A549 (cell line): ENCODE data around the gene PSMB7. TPM values are rescaled to one million over a fixed set of nuclear protein-coding genes. Genes with fewer than 3 reads are reported as not detected.

Source experiments
- ATAC-seq, 2 experiments: fragments of 200-7000 bp in 1 of 2; fragments of >200 bp in 1 of 2; cut with Nextera tagmentation in 1 of 2; cut with Tn5 transposase in 1 of 2; 3 replicates each; pipeline versions ENCODE4 v1.8.0 to v1.9.1; 2018 to 2020; ENCODE audit warnings: mild to moderate bottlenecking in 1 of 2, moderate library complexity in 1 of 2
- CTCF ChIA-PET: fragments of 300-600 bp; sonication (Branson Sonifier 250); formaldehyde crosslinking; extraction: SDS; loops from one replicate; lab custom pipeline; 2021; ENCODE audit warnings: antibody characterized with exemption, inconsistent platforms; lab: Yijun Ruan, JAX
- POLR2A ChIA-PET: fragments of 350-600 bp; formaldehyde crosslinking; extraction: SDS; loops from one replicate; lab custom pipeline; 2021; ENCODE audit warnings: antibody characterized with exemption, inconsistent platforms; lab: Yijun Ruan, JAX
- DNase-seq, 2 experiments: peaks; one replicate each; pipeline versions ENCODE4 v3.0.0 to v3.0.0-alpha.2; 2011 to 2016; ENCODE audit warnings: low read depth in 1 of 2, low spot score in 1 of 2
- FAIRE-seq: peaks from 2 replicates; lab custom pipeline; 2011; peaks lifted over from hg19 to GRCh38; lab: Jason Lieb, UNC
- H3K27ac ChIP-seq, 2 experiments: fragments of >200 bp; sonication (Bioruptor Twin); formaldehyde crosslinking; 3 replicates each; pipeline ENCODE4 v1.5.1; 2016 to 2017
- H3K4me1 ChIP-seq: fragments of >200 bp; sonication (Bioruptor Twin); formaldehyde crosslinking; 3 replicates; pipeline ENCODE4 v1.6.1; 2016
- H3K4me2 ChIP-seq: fragments of >200 bp; sonication (Bioruptor Twin); formaldehyde crosslinking; 3 replicates; pipeline ENCODE4 v1.6.1; 2016
- H3K4me3 ChIP-seq: fragments of >200 bp; sonication (Bioruptor Twin); formaldehyde crosslinking; 3 replicates; pipeline ENCODE4 v1.5.1; 2016
- H3K9me3 ChIP-seq: fragments of >200 bp; sonication (Bioruptor Twin); formaldehyde crosslinking; 3 replicates; pipeline ENCODE4 v1.6.1; 2016
- BHLHE40 ChIP-seq: IDR thresholded peaks from 2 replicates; pipeline ENCODE4 v1.6.1; 2012; ENCODE audit warnings: low read depth, low read length, inconsistent platforms
- CBX2 ChIP-seq: fragments of 200-600 bp; sonication (generic); IDR thresholded peaks from 2 replicates; pipeline ENCODE4 v1.6.1; 2016; ENCODE audit warnings: low read depth, mild to moderate bottlenecking, borderline replicate concordance
- CHD4 ChIP-seq: fragments of 200-600 bp; sonication (generic); IDR thresholded peaks from 2 replicates; pipeline ENCODE4 v1.6.1; 2016; ENCODE audit warnings: antibody characterized with exemption, mild to moderate bottlenecking, borderline replicate concordance
- CTCF ChIP-seq: fragments of >200 bp; sonication (Bioruptor Twin); formaldehyde crosslinking; IDR thresholded peaks from 3 replicates; pipeline ENCODE4 v1.5.1; 2016
- FOSB ChIP-seq: fragments of 250-450 bp; sonication (Bioruptor Pico); IDR thresholded peaks from 2 replicates; pipeline ENCODE4 v1.5.0; 2020; ENCODE audit warnings: mild to moderate bottlenecking, moderate library complexity
- HMGXB4 ChIP-seq: fragments of 250-450 bp; sonication (Bioruptor Pico); IDR thresholded peaks from 2 replicates; pipeline ENCODE4 v1.5.0; 2021; ENCODE audit warnings: mild to moderate bottlenecking, moderate library complexity, borderline replicate concordance
- HOXA7 ChIP-seq: fragments of 250-450 bp; sonication (Bioruptor Pico); IDR thresholded peaks from 2 replicates; pipeline ENCODE4 v1.5.0; 2020; ENCODE audit warnings: mild to moderate bottlenecking, moderate library complexity
- JUNB ChIP-seq: fragments of >200 bp; sonication (Bioruptor Twin); formaldehyde crosslinking; IDR thresholded peaks from 2 replicates; pipeline ENCODE4 v1.6.1; 2016
- MAZ ChIP-seq: fragments of 150-350 bp; IDR thresholded peaks from 2 replicates; pipeline ENCODE4 v1.6.1; 2014; ENCODE audit warnings: antibody characterized with exemption, low read depth, low read length, borderline replicate concordance
- NFE2L2 ChIP-seq: fragments of 150-350 bp; conservative IDR thresholded peaks from 2 replicates; pipeline ENCODE4 v1.6.1; 2014; ENCODE audit warnings: low read length
- PBX3 ChIP-seq: IDR thresholded peaks from 2 replicates; pipeline ENCODE4 v1.6.1; 2012
- PHF8 ChIP-seq: fragments of 200-600 bp; sonication (generic); IDR thresholded peaks from 2 replicates; pipeline ENCODE4 v1.6.1; 2016; ENCODE audit warnings: low read depth, mild to moderate bottlenecking, antibody characterized with exemption, moderate library complexity, borderline replicate concordance
- POLR2A ChIP-seq: IDR thresholded peaks from 2 replicates; pipeline ENCODE4 v1.6.1; 2012; ENCODE audit warnings: mild to moderate bottlenecking, low read length
- REST ChIP-seq: fragments of 200-600 bp; sonication (generic); IDR thresholded peaks from 2 replicates; pipeline ENCODE4 v1.6.1; 2016; ENCODE audit warnings: antibody characterized with exemption, mild to moderate bottlenecking, moderate library complexity
- RNF2 ChIP-seq: fragments of 200-600 bp; sonication (generic); IDR thresholded peaks from 2 replicates; pipeline ENCODE4 v1.6.1; 2016; ENCODE audit warnings: low read depth, mild to moderate bottlenecking, antibody characterized with exemption, moderate library complexity, borderline replicate concordance
- SMC3 ChIP-seq: fragments of >200 bp; sonication (Bioruptor Twin); formaldehyde crosslinking; IDR thresholded peaks from 3 replicates; pipeline ENCODE4 v1.6.1; 2018; ENCODE audit warnings: inconsistent platforms
- SREBF2 ChIP-seq: fragments of 450-650 bp; IDR thresholded peaks from 2 replicates; pipeline ENCODE4 v1.6.1; 2014; ENCODE audit warnings: mild to moderate bottlenecking, moderate library complexity
- ZC3H11A ChIP-seq: fragments of 450-650 bp; IDR thresholded peaks from 2 replicates; pipeline ENCODE4 v1.6.1; 2014; ENCODE audit warnings: antibody characterized with exemption, mild to moderate bottlenecking
- ZFP36 ChIP-seq: fragments of 450-650 bp; IDR thresholded peaks from 2 replicates; pipeline ENCODE4 v1.6.1; 2014; ENCODE audit warnings: borderline replicate concordance; ENCODE audit not compliant: partially characterized antibody
- WGBS: methylation state at CpG from one replicate; pipeline ENCODE4 v1.1.6; 2017; ENCODE audit errors: missing lambda C conversion rate; 5-methylcytosine and 5-hydroxymethylcytosine counted together
- polyA plus RNA-seq, 4 experiments: library from polyadenylated mRNA; depleted of rRNA in 3 of 4; stranded (reverse); fragments of >200 nt; fragmentation: RNase III in 1 of 4; extraction: RNeasy Plus Mini Kit Qiagen cat#74134 plus additional on column Dnase treatment in 1 of 4; gene quantifications; 2 replicates in 3 of 4; 3 replicates in 1 of 4; pipeline ENCODE4 v1.2.3, GENCODE V29; 2011 to 2017
- TF ChIP-seq, protein P1 (sequence below): fragments of 150-350 bp; IDR thresholded peaks from 2 replicates; pipeline ENCODE4 v1.6.1; 2014; ENCODE audit warnings: low read depth, mild to moderate bottlenecking, low read length
- TF ChIP-seq, protein P2 (sequence below): fragments of 250-450 bp; sonication (Bioruptor Pico); IDR thresholded peaks from 2 replicates; pipeline ENCODE4 v1.5.0; 2020; ENCODE audit warnings: low read depth, mild to moderate bottlenecking, moderate library complexity
- TF ChIP-seq, protein P3 (sequence below): fragments of 450-650 bp; IDR thresholded peaks from 2 replicates; pipeline ENCODE4 v1.6.1; 2014; ENCODE audit warnings: antibody characterized with exemption
- TF ChIP-seq, protein P4 (sequence below): IDR thresholded peaks from 2 replicates; pipeline ENCODE4 v1.6.1; 2012; ENCODE audit warnings: low read depth, borderline replicate concordance

The PSMB7 gene
- polyA plus RNA-seq, 2 of the 4 experiments (the other 2 are of a cell fraction), result 332 to 418 TPM

DNA sequence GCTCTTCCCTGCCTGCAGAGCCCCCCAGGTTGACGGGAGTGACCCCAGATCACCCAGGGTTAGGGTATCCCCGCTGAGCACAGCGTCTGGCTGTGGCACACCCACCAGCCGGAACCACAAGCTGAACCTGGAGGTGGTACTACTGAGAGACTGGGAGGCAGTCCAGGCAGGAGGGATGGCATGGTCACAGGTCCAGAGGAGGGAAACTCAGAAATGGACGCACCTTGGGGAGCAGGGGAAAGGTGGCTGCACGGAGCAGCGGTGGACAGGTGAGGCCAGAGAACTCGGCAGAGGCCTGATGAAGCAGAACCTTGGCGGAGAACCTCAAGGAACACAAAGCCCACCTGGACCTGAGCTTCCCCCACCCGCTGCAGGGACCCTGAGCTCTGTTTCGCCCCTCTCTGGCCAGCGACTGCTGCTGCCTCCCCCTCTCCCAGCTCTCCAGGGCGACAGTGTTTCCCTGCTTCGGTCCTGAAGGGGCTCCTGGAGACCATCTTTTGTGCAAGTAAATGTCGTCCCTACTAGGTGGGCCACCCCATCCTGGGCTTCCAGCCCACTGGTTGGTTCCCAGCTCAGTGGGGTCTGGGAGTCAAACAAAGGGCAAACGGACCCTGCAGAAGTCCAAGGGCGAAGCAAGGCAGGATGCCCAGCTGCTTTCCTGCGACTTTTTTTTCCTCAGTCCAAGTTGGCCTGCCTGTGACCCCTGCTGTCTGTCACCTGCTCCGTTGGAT is 35.9 kb upstream of the PSMB7 start:
- no peak overlapping the region for H3K4me3 ChIP-seq
- POLR2A ChIA-PET, result no interaction called here
- H3K4me2 ChIP-seq, result no peak overlapping the region
- H3K27ac ChIP-seq, result no peak overlapping the region
- H3K9me3 ChIP-seq, result no peaks in the 10 kb centered on the region
- FAIRE-seq (no peak), DNase-seq (no peak), ATAC-seq (no peak)
- CTCF ChIA-PET, result interaction anchor here (1.7 kb wide), 1 partner anchor 32 kb away, joined by 8 read pairs; no protein-coding TSS in a partner anchor
- 91% methylated on average over 15 of the region's 19 CpGs for WGBS
- H3K4me1 ChIP-seq, result peaks cover 7% of the 10 kb centered on the region; the same call in 2 of the 3 replicates
- TF ChIP-seq, protein P1, sequence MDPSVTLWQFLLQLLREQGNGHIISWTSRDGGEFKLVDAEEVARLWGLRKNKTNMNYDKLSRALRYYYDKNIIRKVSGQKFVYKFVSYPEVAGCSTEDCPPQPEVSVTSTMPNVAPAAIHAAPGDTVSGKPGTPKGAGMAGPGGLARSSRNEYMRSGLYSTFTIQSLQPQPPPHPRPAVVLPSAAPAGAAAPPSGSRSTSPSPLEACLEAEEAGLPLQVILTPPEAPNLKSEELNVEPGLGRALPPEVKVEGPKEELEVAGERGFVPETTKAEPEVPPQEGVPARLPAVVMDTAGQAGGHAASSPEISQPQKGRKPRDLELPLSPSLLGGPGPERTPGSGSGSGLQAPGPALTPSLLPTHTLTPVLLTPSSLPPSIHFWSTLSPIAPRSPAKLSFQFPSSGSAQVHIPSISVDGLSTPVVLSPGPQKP, result no peak
- no peak for TF ChIP-seq SREBF2
- TF ChIP-seq REST, result no peak
- TF ChIP-seq BHLHE40, result no peak
- TF ChIP-seq RNF2, result no peak
- TF ChIP-seq SMC3, result no peak
- TF ChIP-seq PHF8, result no peak
- TF ChIP-seq, protein P2, sequence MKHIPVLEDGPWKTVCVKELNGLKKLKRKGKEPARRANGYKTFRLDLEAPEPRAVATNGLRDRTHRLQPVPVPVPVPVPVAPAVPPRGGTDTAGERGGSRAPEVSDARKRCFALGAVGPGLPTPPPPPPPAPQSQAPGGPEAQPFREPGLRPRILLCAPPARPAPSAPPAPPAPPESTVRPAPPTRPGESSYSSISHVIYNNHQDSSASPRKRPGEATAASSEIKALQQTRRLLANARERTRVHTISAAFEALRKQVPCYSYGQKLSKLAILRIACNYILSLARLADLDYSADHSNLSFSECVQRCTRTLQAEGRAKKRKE, result no peak
- TF ChIP-seq ZC3H11A, result no peak
- no peak for TF ChIP-seq ZFP36
- no peak for TF ChIP-seq FOSB
- no peak for TF ChIP-seq PBX3
- no peak for TF ChIP-seq CBX2
- TF ChIP-seq MAZ, result no peak
- TF ChIP-seq, protein P3, sequence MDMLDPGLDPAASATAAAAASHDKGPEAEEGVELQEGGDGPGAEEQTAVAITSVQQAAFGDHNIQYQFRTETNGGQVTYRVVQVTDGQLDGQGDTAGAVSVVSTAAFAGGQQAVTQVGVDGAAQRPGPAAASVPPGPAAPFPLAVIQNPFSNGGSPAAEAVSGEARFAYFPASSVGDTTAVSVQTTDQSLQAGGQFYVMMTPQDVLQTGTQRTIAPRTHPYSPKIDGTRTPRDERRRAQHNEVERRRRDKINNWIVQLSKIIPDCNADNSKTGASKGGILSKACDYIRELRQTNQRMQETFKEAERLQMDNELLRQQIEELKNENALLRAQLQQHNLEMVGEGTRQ, result no peak
- no peak for TF ChIP-seq POLR2A
- TF ChIP-seq CHD4, result no peak

GRCh38 chr9:124450241-124450924 is 35.1 kb upstream of the PSMB7 start, which contains the start of gene ADGRD2:
Gene ADGRD2 (plus strand): TSS chr9:124450451. CDS start chr9:124451667, 1,216 bp downstream.
- TF ChIP-seq PHF8 (no peak), ZC3H11A (no peak), RNF2 (no peak), CTCF (no peak), HMGXB4 (CRISPR knock-in tag) (no peak), BHLHE40 (no peak), NFE2L2 (no peak), JUNB (no peak), HOXA7 (CRISPR knock-in tag) (no peak)
- TF ChIP-seq, protein P4, sequence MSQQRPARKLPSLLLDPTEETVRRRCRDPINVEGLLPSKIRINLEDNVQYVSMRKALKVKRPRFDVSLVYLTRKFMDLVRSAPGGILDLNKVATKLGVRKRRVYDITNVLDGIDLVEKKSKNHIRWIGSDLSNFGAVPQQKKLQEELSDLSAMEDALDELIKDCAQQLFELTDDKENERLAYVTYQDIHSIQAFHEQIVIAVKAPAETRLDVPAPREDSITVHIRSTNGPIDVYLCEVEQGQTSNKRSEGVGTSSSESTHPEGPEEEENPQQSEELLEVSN, result no peak
- peaks cover 7% of the 10 kb centered on the region; the same call in 2 of the 3 replicates for H3K4me1 ChIP-seq
- CTCF ChIA-PET, result interaction anchor here (1.6 kb wide), 1 partner anchor 31 kb away, joined by 3 read pairs; no protein-coding TSS in a partner anchor
- POLR2A ChIA-PET, result no interaction called here
- H3K27ac ChIP-seq, result no peak within 1 kb of the TSS
- FAIRE-seq (no peak), DNase-seq (no peak), ATAC-seq (no peak)
- 94% methylated on average over 25 of the region's 41 CpGs for WGBS
- H3K4me3 ChIP-seq, result no peak within 1 kb of the TSS
- H3K9me3 ChIP-seq, result no peaks in the 10 kb centered on the region
- H3K4me2 ChIP-seq, result no peak within 1 kb of the TSS
